Tibial nerve (tissue), 4 donors: ENCODE data around the gene LENG8. TPM values are rescaled to one million over a fixed set of nuclear protein-coding genes. Genes with fewer than 3 reads are reported as not detected.

Source experiments
- DNase-seq, 2 donors: peaks; one replicate each; pipeline ENCODE4 v3.0.0-alpha.2; 2019; ENCODE audit warnings: low spot score in 2 of 2
- H3K27ac ChIP-seq, 4 donors: fragments of 200-600 bp; sonication (generic) in 3 of 4; one replicate each; pipeline ENCODE4 v1.5.1; 2017 to 2019; ENCODE audit warnings: mild to moderate bottlenecking in 1 of 4
- H3K27me3 ChIP-seq, 2 donors: fragments of 200-600 bp; sonication (generic) in 1 of 2; one replicate each; pipeline versions ENCODE4 v1.5.1 to v1.6.0; 2017 to 2019
- H3K36me3 ChIP-seq, 3 donors: fragments of 200-600 bp; sonication (generic); one replicate each; pipeline ENCODE4 v1.5.1; 2018 to 2019
- H3K4me1 ChIP-seq, 4 donors: fragments of 200-600 bp; sonication (generic) in 3 of 4; one replicate each; pipeline ENCODE4 v1.5.1; 2017 to 2019
- H3K4me3 ChIP-seq, 4 donors: fragments of 200-600 bp; sonication (generic) in 3 of 4; one replicate each; pipeline ENCODE4 v1.5.1; 2017 to 2019; ENCODE audit warnings: mild to moderate bottlenecking in 1 of 4, moderate library complexity in 1 of 4
- H3K9me3 ChIP-seq, 4 donors: fragments of 200-600 bp; sonication (generic) in 3 of 4; one replicate each; pipeline ENCODE4 v1.5.1; 2017 to 2019
- EP300 ChIP-seq, 2 donors: sonication (generic); formaldehyde crosslinking; IDR thresholded peaks; one replicate each; pipeline ENCODE4 v1.6.1; 2017; ENCODE audit warnings: antibody characterized with exemption in 2 of 2, mild to moderate bottlenecking in 1 of 2
- POLR2A ChIP-seq, 2 donors: fragments of 450-650 bp; IDR thresholded peaks; one replicate each; pipeline ENCODE4 v1.6.1; 2017; ENCODE audit warnings: antibody characterized with exemption in 2 of 2, mild to moderate bottlenecking in 2 of 2, moderate library complexity in 2 of 2
- whole genome bisulfite sequencing, 2 donors: methylation state at CpG; one replicate each; pipeline ENCODE4 v1.1.5; 2018; 5-methylcytosine and 5-hydroxymethylcytosine counted together
- total RNA-seq, 4 donors: library from RNA; depleted of rRNA; stranded (reverse); fragments of >200 nt; gene quantifications; one replicate each; pipeline ENCODE4 v1.1.0, GENCODE V29; 2016
- TF ChIP-seq, protein P1 (sequence below), 5 experiments: fragments of 200-600 bp in 3 of 5; fragments of 450-650 bp in 2 of 5; sonication (generic) in 3 of 5; IDR thresholded peaks; one replicate each; pipeline ENCODE4 v1.5.1; 2016 to 2019; ENCODE audit warnings: antibody characterized with exemption in 5 of 5, mild to moderate bottlenecking in 3 of 5, moderate library complexity in 2 of 5

LENG8 gene
- total RNA-seq, 4 donors from 2014 or later: 189 to 389 (median 285) TPM

DNA sequence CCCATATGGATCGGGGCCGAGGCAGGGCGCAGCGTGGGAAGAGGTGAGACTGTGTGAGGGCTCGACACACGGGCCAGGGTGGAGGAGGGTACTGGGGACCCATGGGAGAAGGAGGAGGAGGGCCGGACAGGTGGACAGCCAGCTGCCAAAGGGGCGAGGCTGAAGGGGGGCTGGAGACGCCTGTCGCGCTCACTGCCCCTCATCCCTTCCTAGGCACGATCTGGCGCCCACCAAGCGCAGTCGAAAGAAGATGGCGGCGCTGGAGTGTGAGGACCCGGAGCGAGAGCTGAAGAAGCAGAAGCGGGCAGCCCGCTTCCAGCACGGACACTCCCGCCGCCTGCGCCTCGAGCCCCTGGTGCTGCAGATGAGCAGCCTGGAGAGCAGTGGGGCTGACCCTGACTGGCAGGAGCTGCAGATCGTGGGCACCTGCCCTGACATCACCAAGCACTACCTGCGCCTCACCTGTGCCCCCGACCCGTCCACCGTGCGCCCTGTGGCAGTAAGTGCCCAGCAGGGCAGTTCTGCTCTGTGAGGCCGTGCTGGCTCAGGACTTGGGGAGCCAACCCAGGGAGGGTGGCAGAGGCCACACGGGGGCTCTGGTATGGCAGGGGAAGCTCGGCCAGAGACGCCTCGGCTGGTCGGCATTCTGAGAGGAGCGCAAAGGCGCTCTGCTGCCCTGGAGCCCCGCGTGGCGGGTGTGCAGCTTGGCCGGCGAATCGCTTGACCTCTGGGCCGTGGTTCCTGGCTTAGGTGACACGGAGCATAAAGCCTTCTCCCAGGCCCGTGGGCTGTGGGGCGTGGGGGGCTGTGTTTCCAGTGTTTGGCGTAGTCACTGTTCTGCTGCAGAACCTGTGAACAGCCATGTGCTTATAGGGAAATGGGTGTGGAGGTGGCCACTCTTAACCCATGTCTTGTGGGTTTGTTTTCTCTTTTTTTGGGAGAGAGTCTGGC is 7.7 kb downstream of the LENG8 start:
- TF ChIP-seq, protein P1, sequence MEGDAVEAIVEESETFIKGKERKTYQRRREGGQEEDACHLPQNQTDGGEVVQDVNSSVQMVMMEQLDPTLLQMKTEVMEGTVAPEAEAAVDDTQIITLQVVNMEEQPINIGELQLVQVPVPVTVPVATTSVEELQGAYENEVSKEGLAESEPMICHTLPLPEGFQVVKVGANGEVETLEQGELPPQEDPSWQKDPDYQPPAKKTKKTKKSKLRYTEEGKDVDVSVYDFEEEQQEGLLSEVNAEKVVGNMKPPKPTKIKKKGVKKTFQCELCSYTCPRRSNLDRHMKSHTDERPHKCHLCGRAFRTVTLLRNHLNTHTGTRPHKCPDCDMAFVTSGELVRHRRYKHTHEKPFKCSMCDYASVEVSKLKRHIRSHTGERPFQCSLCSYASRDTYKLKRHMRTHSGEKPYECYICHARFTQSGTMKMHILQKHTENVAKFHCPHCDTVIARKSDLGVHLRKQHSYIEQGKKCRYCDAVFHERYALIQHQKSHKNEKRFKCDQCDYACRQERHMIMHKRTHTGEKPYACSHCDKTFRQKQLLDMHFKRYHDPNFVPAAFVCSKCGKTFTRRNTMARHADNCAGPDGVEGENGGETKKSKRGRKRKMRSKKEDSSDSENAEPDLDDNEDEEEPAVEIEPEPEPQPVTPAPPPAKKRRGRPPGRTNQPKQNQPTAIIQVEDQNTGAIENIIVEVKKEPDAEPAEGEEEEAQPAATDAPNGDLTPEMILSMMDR (IDR thresholded peaks at IDR 0.05): no peak
- TF ChIP-seq POLR2A (IDR thresholded peaks at IDR 0.05) (no peak), EP300 (IDR thresholded peaks at IDR 0.05) (no peak)
- no peak for DNase-seq
- Histone ChIP-seq H3K4me1 (peaks cover 0 to 68% (median 3%) of the 10 kb centered on the region in 4 donors), H3K9me3 (no peaks in the 10 kb centered on the region), H3K27me3 (no peaks in the 10 kb centered on the region), H3K36me3 (peaks cover 3 to 100% (median 80%) of the 10 kb centered on the region in 3 donors), H3K4me3 (no peak overlapping the region), H3K27ac (no peak overlapping the region)
- WGBS, 2 donors: 85 to 90% methylated on average over 41 to 46 of the region's 51 CpGs

- Histone ChIP-seq H3K4me3 (no peak overlapping the region), H3K4me1 (peaks cover 0 to 66% (median 15%) of the 10 kb centered on the region in 4 donors), H3K9me3 (no peaks in the 10 kb centered on the region), H3K27me3 (no peaks in the 10 kb centered on the region), H3K36me3 (peaks cover 3 to 94% (median 67%) of the 10 kb centered on the region in 3 donors), H3K27ac (no peak overlapping the region)
- 91% methylated on average over 34 to 41 of the region's 42 CpGs for WGBS, 2 donors
- no peak for TF ChIP-seq EP300 (IDR thresholded peaks at IDR 0.05)
- TF ChIP-seq, protein P1 (IDR thresholded peaks at IDR 0.05): no peak
- no peak for TF ChIP-seq POLR2A (IDR thresholded peaks at IDR 0.05)
- no peak for DNase-seq
Observed at GRCh38 chr19:54457773-54458647, 9.0 kb downstream of the LENG8 start.

- Histone ChIP-seq H3K9me3 (no peaks in the 10 kb centered on the region), H3K4me3 (no peak overlapping the region), H3K27ac (no peak overlapping the region), H3K27me3 (no peaks in the 10 kb centered on the region), H3K4me1 (peaks cover 0 to 59% (median 15%) of the 10 kb centered on the region in 4 donors), H3K36me3 (peaks cover 0 to 86% (median 66%) of the 10 kb centered on the region in 3 donors)
- DNase-seq: no peak
- 73 to 85% methylated on average over 11 of the region's 11 CpGs for WGBS, 2 donors
- TF ChIP-seq POLR2A (IDR thresholded peaks at IDR 0.05): no peak
- TF ChIP-seq, protein P1 (IDR thresholded peaks at IDR 0.05): no peak
- TF ChIP-seq EP300 (IDR thresholded peaks at IDR 0.05): no peak
Observed at GRCh38 chr19:54458648-54459281, 9.8 kb downstream of the LENG8 start.

DNA sequence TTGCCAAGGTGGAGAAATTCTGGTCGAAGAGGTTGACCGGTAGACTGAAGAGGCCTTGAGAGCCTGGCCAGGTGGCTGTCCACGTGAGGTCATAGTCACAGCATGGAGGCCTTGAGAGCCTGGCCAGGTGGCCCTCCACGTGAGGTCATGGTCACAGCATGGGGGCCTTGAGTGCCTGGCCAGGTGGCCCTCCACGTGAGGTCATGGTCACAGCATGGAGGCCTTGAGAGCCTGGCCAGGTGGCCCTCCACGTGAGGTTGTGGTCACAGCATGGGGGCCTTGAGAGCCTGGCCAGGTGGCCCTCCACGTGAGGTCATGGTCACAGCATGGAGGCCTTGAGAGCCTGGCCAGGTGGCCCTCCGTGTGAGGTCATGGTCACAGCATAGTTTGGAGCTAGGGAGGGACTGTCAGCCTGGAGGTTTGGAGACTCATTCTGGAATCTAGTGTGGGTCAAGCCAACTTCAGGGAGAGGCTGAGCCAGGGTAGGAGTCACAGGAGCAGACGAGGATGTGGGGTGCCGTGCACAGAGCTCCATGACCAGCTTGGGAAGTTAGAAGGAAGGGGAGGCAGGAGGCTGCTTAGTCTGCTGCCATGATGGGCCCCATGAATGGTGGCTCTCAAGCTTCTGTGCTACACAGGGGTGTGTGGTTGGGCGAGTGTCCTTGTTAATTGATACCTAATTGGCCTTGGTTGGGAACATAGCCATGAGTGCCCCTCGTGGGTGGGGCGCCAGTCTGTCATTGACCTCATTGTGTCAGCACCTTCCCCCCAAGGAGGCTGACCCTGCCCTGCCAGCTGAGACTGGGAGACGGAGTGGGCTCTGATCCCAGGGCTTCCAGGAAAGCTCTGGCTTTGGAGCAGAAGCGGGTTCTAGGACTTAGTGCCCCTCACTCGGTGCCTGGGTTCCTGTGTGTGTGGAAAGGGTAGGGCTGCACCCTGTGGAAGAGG is 10.6 kb downstream of the LENG8 start:
- no peaks in the 10 kb centered on the region for H3K27me3 ChIP-seq
- peaks cover 0 to 58% (median 15%) of the 10 kb centered on the region in 4 donors for H3K4me1 ChIP-seq
- 64 to 73% methylated on average over 13 to 15 of the region's 16 CpGs for WGBS, 2 donors
- no peaks in the 10 kb centered on the region for H3K9me3 ChIP-seq
- H3K4me3 ChIP-seq: no peak overlapping the region
- peaks cover 0 to 78% (median 59%) of the 10 kb centered on the region in 3 donors for H3K36me3 ChIP-seq
- no peak for TF ChIP-seq POLR2A (IDR thresholded peaks at IDR 0.05)
- TF ChIP-seq, protein P1 (IDR thresholded peaks at IDR 0.05): no peak
- TF ChIP-seq EP300 (IDR thresholded peaks at IDR 0.05): no peak
- H3K27ac ChIP-seq: no peak overlapping the region
- DNase-seq: no peak
